ENCODE measurements around the gene AKIP1. TPM values are rescaled to one million over a fixed set of nuclear protein-coding genes. Genes with fewer than 3 reads are reported as not detected.
"Not testable (repeated sequence)": the region's sequence is repeated elsewhere in the genome, so short reads cannot be mapped to it uniquely, and the experiment has no call there.

Gene AKIP1
- total RNA-seq, 1 donor from 2014 or later, result 22.4 TPM

DNA sequence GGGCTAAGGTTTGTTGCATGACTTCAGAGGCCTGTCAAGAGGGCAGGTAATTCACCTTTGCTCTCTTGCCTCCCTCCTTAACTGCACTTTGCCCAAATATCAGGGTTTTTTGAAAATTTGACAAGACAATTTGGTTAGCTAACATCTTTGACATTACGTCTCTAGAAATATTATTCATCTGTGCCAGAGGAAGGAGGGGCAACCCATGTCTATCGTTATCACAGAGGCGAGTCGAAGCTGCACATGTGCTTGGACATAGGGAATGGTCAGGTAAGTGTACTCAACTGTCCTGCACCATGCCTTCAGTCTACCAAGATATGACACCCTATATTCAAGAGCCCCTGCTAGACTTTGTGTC lies 3.7 kb downstream of the AKIP1 start:
- DNase-seq (ENCODE audit: low spot score in 2 of 2) (no peak), FAIRE-seq (no peak)

DNA sequence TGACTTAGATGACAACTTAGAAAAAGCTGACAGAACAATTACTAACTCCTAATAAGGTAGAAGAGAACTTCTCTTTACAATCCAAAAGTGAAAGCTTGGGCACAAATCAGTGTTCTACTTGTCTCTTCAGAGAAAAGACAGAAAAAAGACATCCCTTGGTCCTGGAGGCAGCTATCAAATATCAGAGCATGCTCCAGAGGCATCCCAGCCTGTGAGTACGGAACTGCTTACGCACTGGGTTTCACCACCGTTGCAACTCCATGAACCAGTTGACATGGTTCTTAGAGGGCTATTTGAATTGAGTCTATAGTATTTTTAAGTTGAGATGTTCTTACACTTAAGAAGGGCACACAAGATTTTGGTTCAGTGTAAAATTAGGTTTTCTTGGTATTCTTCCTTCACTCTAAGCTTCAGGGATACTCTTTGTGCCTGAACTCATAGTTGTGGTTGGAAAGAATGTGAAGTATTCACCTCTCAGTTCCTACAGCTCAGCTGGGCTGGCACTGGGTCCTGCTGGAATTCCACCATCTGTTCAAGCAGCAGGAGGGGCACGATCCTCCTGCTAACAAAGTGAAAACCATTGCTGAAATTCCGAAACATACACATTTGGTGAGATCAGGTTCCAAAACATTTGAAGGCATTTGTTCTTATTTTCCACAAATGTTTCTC lies 6.3 kb downstream of the AKIP1 start:
- DNase-seq (ENCODE audit: low spot score in 2 of 2) (no peak), FAIRE-seq (no peak)

DNA sequence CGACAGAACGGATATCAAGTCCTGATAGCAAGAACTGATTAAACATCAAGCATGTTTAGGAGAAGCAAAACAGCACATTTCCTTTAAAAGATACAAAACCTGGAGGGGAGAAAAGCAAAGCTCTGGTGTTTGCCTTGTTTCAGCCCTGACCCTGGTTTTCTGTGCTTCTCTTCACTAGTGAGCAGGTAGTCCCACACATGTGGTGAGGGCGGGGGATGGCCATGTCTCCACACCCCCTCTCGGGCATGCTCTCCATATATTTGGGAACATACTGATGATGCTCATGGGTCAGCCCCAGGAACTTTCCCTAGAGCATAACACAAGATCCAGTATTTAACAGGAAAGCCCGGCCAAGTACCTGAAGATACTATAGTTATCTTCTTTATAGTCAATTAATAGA lies 11.7 kb downstream of the AKIP1 start:
- DNase-seq (ENCODE audit: low spot score in 2 of 2) (no peak), FAIRE-seq (no peak)

DNA sequence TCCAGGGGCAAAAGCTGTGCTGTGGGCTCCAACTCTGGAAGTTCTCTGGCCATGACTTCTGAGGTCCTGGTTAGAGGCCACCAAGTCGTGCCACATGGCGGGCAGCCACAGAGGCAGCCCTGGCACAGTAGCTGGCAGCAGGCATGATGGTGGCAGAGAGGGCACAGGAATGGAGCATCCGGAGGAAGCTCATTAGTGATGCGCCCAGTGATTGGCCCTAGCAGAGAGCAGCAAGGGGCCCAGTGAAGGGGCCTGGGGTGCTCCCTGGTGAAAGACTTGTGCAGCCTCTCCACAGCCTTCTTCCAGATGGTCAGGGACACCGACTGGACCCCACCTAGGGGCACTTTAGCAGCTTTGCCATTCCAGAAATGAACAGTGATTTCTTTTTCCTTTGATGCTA lies 14.7 kb downstream of the AKIP1 start:
- DNase-seq (ENCODE audit: low spot score in 2 of 2) (no peak), FAIRE-seq (no peak)

DNA sequence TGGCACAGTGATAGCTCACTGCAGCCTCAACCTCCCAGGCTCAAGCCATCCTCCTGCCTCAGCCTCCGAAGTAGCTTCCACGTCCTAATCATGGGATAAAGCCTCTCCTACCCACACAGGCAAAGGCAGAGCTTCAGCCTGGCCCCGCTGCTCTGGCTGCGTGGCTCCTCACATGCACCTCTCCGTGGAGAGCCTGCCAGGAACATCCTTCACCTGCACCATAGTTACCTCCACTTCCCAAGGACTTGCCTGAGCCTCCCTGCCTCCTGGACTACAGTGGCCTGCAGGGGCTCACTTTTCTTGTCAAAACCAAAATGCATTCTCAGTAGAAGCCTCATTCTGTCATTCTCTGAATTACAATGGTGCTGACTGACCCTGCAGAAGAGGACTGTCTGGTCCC lies 15.2 kb downstream of the AKIP1 start:
- DNase-seq (ENCODE audit: low spot score in 2 of 2) (no peak), FAIRE-seq (no peak)

DNA sequence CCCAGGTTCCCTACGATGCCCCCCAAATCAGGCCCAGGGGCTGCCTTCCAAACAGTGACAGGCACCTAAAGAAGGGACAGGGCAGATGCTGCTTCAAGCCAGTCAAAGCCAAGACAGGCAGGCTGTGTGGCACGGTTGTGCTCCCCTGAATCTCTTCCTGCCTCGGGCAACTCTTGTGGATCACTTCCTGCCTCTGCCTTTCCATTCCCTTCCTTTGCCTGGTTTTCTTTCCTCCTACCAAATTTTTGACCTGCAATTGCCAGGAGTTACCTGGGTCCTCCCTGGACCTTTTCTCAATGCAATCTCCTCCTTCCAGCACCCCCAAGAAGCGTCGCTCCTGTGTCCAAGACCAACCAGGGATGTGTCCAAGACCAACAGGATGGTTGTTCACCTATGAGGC lies 16.2 kb downstream of the AKIP1 start:
- FAIRE-seq, result no peak

DNA sequence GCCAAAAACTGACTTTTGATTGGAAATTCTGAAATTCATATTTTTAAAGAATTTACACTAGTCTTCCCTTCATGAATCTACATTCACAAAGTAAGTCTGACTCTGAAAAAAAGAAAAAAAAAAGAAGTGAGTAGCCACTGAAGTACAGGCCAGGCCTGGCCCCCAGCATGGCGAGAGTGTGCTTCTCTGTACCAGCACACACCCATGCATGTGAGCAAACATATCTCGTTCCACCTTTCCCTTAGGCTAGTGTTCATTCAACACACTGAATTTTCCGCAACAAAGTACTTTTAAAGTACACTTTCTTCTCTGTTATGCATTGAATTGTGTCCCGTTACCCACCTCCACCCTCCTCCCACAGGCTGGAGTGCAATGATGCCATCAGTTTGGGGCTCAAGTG lies 17.2 kb downstream of the AKIP1 start:
- no peak for FAIRE-seq
- DNase-seq (ENCODE audit: low spot score in 2 of 2), result no peak

More for the DNA sequence above, 16.2 kb downstream of the AKIP1 start:
- DNase-seq (ENCODE audit: low spot score in 2 of 2), result no peak

DNA sequence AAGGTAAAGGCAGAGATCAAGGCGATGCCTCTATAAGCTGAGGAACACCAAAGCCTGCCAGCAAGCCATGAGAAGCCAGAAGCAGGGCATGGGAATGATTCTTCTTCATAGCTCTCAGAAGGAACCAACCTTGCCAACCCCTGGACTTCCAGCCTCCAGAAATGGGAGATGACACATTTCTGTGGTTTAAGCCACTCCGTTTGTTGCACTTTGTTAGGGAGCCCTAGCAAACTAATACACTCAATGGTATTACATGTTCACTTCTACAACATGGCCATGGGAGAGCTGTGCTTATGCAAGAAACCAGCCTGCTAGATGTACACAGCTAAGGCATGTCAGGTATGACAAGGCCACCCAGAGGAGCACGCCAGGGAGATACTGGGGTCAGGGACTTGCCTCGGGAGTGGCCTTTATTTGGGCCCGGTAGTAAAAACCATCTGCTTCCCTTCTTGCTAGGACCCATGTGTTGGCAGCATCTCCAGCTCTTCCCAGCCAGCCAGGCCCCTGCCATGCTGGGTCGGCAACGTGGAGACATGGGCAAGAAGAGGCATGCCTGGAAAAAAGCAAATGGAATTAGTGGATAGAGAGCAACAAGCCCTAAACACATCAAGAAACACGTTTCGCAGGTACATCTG lies 18.1 kb downstream of the AKIP1 start:
- no peak for DNase-seq (ENCODE audit: low spot score in 2 of 2)
- FAIRE-seq, result no peak

DNA sequence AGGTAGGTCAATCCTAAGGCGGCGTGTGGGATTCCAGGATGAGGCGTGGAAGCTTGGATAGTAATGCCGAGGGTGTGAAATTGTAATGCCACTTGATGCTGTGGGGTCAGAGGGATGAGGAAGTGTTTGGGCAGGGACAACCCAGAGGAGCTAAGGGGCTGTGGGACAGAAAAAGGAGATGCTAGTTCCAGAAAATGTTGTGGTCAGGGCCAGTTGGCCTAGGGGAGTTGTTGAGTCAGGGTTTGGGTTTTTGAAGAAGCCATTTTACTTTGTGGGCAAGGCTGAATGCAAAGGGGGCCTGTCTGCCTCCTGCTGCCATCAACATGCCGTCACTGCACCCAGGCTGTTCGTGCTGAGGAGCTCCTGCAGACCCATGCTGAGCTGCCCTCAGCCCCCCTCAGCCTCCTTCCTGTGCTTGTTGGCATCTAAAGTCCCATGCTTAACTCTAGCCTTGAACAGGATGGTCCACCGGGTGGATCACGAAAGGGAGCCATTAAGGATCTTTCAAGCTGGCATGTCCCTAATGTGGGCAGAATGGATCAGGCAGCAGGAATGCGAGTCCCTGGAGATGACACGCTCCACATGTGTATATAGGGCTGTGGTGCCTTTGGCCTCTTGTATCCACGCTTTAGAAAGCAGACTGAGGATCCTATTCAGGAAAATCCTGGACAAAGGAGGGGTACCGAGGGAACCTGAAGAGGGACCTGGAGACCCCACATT lies 19.6 kb downstream of the AKIP1 start:
- FAIRE-seq, result no peak
- no peak for DNase-seq (ENCODE audit: low spot score in 2 of 2)

DNA sequence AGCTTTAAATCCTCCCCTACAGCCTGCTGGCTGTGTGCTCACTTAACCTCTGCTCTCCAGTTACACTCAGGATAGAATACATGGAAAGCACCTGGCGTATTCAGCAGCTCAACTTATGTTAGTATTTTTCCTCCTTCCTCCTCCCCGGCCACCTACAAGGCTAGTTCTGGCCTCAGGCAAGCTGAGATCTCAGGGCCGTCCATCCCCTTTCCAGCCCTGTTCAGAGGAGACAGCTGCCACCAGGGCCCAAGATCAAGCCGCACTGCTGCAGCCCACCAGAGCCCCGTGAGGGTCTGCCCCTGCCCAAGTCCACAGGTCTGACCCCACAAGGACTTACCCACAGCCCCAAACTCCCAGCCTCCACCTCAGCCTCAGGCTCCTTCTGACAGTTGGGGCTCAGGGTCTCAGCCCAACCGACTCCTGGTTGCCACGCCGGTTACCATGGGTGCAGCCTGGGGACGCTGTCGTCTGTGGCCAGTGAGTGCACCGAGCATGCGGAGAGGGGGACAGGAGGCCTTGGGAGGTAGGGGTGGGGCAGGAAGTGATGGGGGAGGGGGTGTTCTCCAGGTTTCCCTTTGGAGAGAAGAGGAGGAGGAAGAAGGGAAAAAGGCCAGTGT lies 21.7 kb downstream of the AKIP1 start, which contains the start of gene C11orf16:
C11orf16 (minus strand) TSS at position 384 of the 617 bp plus-strand sequence. CDS start 639 bp downstream, outside the sequence.
- FAIRE-seq (no peak), DNase-seq (ENCODE audit: low spot score in 2 of 2) (no peak)

DNA sequence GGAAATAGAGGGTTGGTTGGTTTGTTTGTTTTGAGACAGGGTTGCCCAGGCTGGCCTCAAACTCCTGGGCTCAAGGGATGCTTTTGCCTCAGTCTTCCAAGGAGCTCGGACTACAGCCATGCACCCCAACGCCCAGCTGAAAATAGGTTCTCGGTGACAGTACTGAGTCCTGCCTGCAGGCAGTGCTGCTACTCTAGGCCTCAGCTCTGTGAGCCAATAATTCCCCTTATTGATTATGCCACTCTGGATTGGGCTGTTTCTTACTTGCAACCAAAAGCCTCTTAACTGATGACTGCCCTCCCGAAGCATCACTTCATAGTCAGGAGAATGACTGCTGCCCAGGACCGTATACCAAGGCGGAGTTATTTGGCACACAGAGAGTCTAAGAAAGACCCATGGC lies 22.9 kb downstream of the AKIP1 start:
- FAIRE-seq (no peak), DNase-seq (ENCODE audit: low spot score in 2 of 2) (no peak)

DNA sequence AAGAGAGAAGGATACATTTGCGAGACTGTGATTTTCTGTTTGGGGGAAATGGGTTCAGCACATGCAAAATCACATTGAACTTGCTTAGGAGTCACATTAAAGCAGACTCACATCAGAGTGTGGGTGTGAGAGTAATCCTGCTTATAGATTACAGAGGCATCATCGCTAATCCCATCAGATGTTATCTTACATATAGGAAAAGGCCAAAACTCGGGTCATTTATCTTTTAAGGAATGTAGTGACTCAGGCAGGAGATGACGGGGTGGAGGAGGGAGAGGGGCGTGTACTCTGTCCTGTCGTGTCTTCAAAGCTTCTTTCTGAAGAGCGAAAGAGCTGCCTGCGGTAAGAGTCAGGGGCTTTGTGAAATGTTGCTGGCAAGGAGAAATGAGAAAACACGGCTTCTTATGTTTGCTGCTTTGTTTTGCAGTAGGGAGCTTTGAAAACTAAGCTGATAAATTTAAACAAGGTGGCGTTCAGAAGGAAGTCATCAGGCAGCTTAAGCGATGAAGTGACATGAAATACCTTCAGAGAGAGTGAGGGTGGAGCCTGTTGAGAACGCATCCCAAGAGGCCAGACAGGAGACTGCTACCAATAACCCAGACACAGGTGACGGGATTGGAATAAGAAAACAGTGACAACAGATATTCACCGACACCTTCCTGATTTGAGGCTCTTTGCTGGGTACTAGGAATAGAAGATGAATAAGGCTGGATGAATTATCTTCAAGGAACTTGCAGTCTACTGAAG lies 23.9 kb downstream of the AKIP1 start:
- no peak for FAIRE-seq
- no peak for DNase-seq (ENCODE audit: low spot score in 2 of 2)

DNA sequence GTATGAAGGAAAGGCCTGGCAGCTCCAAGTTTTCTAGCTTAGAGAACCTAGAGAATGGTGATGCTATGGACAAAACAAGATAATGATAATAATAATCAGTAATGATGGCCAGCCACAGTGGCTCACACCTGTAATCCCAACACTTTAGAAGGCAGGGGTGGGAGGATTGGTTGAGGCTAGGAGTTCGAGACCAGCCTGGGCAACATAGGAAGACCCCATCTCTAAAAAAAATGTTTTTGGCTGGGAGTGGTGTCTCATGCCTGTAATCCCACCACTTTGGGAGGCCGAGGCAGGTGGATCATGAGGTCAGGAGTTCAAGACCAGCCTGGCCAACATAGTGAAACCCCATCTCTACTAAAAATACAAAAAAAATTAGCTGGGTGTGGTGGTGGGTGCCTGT lies 24.8 kb downstream of the AKIP1 start:
- not testable (repeated sequence) for DNase-seq (ENCODE audit: low spot score in 2 of 2); FAIRE-seq

DNA sequence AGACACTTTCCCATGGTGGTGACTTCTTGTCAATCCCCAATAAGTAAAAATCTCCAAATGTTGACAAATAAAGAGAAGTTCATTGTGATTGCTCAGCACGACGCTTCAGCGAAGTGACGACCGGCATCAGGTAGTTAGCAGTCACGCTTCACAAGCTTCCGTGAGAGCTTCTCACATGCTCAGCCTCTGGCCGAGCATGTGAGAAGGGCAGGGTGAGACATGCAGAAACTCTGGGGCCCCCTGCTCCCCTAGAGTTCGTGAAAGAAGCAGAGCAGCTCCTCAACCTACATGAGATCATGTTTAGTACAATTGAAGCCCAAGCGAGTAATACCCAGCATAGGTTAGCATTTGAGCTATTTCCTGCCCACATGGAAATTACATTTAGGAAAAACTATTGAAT lies 26.2 kb downstream of the AKIP1 start:
- FAIRE-seq (no peak), DNase-seq (ENCODE audit: low spot score in 2 of 2) (no peak)

DNA sequence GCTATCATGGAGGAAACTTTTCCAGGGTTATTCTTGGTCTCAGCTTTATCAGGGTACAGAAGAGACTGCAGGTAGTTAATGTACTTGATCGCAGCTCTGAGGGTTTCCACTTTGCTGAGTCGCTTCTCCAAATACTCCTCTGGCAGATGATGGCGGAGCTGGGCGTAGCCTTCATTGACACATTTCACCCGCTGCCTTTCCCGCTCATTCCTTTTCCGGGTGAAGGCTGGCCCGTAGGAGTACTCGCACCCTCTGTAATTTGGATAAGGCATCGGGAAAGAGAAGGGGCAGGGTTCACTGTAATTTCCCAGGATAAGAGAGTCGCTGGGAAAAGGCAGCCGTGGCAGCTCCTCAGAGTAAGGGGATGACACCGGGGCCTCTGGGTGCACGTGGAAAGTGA lies 26.7 kb downstream of the AKIP1 start:
- no peak for FAIRE-seq
- DNase-seq (ENCODE audit: low spot score in 2 of 2), result no peak

DNA sequence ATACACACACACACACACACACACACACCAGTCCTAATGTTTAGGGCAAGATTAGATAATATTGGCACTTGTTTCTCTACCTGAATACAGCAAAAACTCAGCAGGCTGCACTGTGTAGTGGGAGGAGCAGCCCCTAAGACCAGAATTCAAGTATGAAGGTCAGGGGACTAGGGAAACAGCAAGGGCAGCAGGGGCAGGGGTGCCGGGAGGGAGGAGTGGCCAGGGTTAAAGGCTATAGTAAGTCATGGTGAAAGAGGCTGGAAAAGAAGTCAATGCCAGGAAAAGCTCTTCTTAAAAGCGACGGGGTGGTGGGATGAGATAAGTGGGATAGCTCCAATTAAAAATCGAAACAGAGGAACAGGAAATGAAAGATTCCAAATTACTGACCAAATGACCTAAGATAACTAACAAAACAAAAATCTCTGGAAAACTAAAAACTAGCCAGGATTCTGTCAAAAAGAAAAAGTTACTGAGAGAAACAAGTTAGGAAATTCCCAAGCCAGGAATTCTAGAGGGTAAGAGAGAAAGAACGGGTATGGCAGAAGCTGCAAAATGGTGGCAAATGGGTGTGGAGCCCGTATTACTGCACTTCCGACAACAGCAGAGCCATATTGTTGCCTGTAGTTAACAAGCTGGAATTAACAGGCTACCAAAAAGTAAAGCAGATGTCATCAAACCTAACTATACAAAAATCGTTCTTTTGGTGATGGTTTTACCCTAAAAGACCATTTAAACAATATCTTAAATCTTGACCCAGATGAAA lies 30.5 kb downstream of the AKIP1 start:
- FAIRE-seq (no peak), DNase-seq (ENCODE audit: low spot score in 2 of 2) (no peak)

DNA sequence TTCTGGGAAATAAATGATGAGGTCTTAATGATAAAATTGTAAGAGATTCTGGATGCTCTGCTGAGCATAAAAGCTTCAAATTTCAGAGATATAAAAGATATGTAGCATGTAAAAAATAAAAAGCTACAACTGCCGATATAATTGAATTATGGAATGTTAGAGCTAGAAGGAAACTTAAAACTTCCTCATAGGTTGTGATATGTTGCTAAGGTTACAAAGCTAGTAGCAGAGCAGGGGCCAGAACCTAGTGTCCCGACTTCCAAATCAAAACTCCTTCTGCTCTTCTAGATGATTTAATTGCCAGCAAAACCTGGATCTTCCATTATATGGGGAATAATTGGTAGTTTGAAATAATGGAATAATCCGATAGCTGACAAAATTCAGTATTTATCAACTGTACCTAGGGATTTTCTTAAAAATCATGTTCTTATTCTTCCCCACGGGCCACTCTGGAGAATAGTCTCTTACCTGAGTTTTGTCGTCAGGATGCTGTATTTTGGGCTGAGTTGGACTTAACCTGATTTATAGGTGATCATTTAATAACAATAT lies 31.6 kb downstream of the AKIP1 start, which contains the start of gene ASCL3:
ASCL3 (minus strand) TSS at position 499 of the 549 bp plus-strand sequence. CDS start 4,855 bp downstream, outside the sequence.
- FAIRE-seq, result no peak
- no peak for DNase-seq (ENCODE audit: low spot score in 2 of 2)

DNA sequence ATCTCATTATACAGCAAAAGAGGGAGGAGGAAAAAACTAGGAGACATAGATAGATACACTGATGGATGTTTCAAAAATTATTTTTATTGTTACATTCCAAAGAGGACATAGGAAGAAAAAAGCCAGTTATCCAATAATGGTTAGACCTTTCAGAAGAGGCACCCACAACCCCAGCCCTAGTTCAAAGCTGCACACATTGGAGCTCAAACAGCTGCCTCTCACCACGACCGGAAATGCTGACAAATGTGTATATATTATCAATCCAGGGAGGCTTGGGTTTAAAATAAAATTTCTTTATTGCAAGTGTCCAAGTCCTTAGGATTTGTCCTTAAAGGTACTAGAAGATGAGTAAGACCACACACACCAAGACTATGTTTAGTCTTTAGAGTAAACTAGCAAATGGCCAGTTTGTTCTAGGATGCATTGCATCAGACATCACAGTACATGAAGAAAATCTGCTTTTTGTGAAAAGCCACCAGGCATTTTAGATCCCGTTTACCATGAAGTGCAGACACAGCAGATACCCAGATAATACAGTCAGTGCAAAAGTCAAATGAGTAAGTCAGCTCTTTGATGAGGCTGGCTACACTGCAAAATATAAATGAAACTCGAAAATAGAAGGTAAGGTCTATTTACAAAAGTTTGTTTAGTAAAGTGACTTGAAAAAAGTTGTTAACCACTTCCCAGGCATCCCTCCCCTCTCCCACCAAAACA lies 36.4 kb downstream of the AKIP1 start:
- DNase-seq (ENCODE audit: low spot score in 2 of 2) (no peak), FAIRE-seq (no peak)

DNA sequence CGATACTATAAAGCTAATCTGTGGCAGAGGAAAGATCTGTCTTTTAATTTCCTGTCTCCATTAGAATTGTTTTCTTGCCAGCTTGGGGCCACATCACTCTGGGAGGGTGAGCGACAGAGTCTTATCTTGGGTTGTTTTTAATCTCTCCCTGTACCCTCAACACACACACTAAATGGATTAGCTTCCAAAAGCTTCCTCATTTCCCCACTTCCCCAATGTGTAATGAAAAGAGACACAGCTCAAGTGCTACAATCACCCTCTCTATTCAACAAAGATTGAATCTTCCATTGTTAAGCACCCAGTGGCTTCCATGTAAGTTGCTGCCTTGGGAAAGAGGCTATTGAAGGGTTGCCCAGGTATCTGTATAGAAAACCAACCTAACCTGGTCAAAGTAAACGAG lies 37.9 kb downstream of the AKIP1 start:
- DNase-seq (ENCODE audit: low spot score in 2 of 2), result no peak
- FAIRE-seq, result no peak
